Right ventricle myocardium superior (tissue), 1 donor: Measurements from ENCODE around the gene GDPD4. TPM values are rescaled to one million over a fixed set of nuclear protein-coding genes. Genes with fewer than 3 reads are reported as not detected.

Experiments used
- ATAC-seq: fragments of 200-7000 bp; cut with Tn5 transposase; one replicate; pipeline ENCODE4 v1.9.1; 2020; ENCODE audit warnings: mild to moderate bottlenecking; ENCODE audit not compliant: poor library complexity
- DNase-seq: peaks from one replicate; pipeline ENCODE4 v3.0.0-alpha.2; 2020
- intact Hi-C: fragments of 100-400 bp; cut with DNase I; formaldehyde crosslinking; loops from one replicate; pipeline ENCODE4 v1.11.2; 2022
- total RNA-seq: library from RNA; stranded (reverse); fragmentation: NEBNext Ultra II Directional; extraction: Animal tissue kit (Norgen Biotek cat#: 25700); gene quantifications from one replicate; pipeline ENCODE4 v1.2.1, GENCODE V29; 2021
- donor health status: DM: no; HTN: yes; CAD: no; lungs with severe emphysema.

GDPD4 gene
- total RNA-seq, 1 donor from 2014 or later = not detected

DNA sequence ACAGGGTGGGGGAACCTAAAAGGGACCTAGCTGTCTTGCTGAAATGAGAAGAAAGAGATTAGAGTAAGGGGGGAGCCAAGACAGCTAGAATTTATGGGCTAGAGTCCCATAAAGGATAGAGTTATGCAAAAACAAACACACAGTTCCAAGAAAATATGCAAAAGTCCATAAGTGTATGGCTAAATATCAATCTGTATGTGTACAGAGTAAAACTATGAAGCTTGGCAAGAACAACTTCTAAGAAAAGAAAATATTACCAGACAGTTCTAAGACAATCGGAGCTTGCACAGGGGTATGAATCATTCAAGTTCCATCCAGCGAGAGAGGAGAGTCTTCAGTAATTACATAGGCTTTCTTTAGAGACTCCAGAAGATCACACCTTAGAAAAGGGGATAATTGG lies 41.8 kb downstream of the GDPD4 start:
- ATAC-seq (no peak), DNase-seq (no peak)
- intact Hi-C loops = no loop called here

DNA sequence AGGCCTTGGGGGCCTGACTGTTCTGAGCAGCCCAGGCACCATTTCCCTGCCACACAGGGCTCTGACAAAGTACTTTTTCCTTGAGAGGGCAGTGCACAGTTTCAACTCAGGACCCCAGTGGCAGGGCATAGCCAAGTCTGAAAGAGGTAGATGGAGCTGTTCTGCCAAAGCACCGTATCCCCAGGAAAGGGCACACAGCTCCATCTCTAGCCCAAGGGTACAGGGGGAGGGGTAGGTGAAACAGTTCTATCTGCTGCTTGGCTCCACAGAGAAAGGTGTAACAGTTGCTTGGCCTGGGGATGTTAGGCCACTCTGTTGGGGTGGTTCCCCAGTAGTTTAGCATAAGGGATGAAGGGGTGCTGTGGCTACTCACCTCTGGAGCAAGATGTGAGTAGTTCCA lies 47.8 kb downstream of the GDPD4 start:
- ATAC-seq (no peak), DNase-seq (no peak)
- intact Hi-C loops = no loop called here

DNA sequence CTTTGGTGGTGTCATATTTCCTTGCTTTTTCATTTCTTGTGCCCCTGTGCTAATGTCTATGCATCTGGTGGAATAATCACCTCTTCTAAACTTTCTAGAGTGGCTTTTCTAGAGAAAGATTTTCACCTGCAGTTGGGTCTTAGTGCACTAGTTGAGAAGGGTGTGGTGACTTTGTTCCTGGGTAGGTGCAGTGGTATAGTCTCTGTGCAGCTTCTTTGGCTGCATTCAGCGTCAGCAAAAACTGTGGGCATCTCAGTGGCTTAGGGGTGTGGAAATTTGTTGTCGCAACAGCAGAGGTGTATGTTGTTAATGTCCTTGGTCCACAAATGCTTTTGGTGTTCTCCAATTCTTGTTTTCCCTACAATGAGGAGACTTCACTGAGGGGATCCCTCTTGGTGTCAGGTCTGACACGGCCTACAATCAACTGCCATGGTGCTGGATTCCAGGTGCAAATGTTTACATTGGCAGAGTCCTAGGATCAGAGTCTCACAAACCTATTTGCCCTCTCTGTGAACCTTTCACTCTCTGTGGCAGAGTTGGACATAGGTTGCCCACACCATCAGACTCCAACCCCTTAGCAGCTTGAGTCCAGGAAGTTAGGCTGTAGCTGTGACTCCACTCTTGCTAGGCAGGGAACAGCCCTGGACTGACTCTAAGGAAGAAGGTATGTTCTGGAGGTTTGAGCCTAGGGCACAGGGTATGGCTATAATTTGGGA lies 48.8 kb downstream of the GDPD4 start:
- ATAC-seq (no peak), DNase-seq (no peak)
- intact Hi-C loops = no loop called here

DNA sequence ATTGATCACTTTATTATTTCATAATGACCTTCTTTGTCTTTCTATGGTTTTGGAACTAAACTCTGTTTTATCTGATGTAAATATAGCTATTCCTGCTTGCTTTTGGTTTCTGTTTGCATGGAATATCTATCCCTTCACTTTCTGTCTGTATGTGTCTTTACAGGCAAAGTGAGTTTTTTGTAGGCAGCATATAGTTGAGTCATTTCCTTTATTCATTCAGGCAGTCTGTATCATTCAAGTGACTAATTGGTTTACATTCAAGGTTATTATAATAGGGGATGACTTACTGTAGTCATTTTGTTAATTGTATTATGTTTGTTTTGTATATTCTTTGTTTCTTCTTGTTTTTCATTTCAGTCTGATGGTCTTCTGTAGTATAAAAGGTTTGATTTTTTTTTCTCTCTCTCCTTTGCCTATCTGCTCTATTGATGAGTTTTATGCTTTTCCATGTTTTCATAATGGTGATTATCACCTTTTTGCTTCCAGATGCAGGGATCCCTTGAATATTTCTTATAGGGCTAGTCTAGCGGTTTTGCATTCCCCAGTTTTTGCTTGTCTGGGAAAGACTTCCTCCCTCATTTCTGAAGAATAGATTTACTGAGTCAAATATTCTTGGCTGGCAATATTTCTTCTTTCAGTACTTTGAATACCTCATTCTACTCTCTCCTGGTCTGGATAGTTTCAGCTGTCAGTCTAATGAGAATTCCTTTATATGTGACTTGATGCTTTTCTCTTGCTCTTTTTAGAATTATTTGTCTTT lies 50.4 kb downstream of the GDPD4 start:
- DNase-seq (no peak), ATAC-seq (no peak)
- intact Hi-C loops = no loop called here

DNA sequence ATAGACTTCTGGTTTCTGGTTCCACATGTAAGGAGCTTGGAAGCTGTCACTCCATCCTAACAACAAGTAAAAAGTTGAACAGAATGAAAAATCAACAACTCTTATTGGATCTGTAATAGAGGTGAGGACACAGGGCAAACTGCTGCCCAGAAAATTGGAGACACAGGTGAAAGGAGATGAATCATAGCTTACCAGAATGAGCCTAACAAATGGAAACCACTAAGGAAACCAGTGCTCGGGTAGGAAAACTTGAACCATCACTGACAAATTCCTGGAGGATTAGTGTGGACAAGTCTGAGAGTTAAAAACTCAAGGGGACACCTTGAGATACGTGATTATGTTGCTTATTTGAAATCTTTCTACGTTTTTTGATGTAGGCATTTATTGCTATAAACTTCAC lies 52.1 kb downstream of the GDPD4 start:
- DNase-seq = no peak
- intact Hi-C loops = no loop called here
- ATAC-seq = no peak

DNA sequence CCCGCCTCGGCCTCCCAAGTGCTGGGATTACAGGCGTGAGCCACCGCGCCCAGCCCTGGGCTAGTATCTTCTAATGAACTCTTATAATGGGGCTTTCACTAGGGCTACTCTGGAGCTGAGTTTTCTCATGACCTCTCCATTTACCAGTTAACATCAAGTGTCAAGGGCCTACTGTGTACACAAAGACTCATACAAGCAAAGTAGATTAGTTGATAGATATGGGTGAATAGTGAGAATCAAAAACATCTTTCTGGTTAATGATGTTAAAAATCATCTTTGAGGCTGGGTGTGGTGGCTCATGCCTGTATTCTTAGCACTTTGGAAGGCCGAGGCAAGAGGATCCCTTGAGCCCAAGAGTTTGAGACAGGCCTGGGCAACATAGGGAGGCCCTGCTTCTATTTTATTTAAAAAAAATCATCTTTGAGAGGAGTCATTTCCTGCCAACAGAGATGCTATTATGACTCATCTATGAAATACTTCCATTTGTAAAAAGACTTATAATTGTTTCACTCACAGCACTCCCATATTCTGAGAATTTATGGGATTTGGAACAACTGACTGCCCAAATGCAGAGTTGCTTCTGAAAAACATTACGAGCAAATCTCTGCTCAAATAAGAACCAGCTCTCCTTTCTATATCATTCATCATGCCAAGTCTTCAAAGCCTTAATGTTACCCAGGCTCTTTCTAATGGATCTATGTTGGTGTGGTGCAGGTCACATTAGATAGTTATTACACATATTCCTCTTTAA lies 57.0 kb downstream of the GDPD4 start:
- DNase-seq = no peak
- intact Hi-C loops = no loop called here
- no peak for ATAC-seq

DNA sequence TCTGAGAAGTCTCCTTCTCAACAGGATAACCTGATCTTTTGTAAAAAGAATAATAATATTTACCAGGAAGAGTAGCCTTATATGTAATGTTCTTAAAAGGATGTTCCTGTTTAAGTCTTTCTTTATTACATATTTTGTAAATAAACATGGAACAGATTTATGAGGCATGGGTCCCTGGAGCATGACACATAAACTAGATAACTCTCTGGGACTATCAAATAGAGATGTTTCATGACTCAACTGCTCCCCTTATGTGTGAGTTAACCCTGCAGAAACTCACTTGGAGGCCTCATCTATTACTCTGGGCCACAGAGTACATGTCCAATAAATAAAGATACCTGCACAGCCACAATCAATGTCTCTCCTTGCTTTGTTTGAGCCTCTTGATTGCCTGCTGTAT lies 64.6 kb downstream of the GDPD4 start:
- ATAC-seq (no peak), DNase-seq (no peak)
- intact Hi-C loops = no loop called here

DNA sequence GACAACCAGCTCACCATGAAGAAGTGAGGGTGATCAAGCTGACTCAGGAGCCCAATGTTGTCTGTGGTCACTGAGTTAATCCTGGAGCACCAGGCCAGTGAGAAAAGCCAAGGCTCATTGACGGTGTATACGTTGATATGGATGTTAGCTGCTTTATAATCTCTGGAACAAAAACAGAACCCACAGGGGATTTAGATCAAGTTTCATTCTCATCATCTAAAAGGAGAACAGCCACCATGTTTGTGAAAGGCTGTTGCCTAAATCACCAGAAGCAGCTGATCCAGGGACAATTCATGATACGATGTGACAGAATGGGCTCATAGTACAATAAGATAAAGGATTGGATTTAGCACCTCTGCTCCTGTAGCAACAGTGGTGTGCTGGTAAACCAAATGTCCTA lies 68.5 kb downstream of the GDPD4 start:
- DNase-seq = no peak
- intact Hi-C loops = no loop called here
- no peak for ATAC-seq

DNA sequence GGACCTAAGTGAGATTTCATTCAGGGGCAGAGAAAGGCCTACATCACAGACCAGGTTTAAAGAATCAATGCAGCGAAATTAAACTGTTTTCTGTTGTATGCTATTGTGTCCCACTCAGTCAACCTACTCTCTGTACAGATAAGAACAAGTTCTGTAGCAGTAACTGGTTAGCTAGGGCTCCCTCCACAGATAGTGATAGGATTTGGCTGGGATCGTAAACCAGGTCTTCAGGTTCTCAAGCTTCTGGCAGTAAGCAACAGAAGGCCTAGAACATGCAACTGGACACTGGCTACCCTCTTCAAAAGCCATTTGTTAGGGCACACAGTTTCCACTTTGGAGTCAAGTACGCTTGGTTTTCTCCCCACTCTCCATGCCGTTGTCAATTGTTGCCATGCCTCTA lies 69.2 kb downstream of the GDPD4 start:
- DNase-seq = no peak
- intact Hi-C loops = no loop called here
- ATAC-seq = no peak

DNA sequence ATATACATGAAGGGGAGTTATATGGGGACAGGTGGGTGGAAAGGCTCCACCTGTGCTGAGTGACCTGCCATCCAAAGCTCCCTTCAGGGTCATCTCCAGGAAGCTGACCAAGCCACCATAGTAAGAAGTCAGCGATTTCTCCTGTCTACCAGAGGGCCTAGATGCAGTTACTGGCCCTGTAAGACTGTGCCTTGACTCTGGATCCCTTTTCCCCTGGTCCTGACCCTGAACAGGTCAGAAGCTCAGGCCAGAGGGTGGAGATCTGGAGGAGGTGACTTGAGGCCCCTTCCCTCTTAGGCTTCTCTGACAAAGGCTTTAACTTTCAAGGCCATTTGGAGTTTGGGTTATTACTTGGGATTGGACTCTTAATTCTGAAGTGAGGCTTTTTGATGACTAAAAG lies 69.7 kb downstream of the GDPD4 start:
- ATAC-seq (no peak), DNase-seq (no peak)
- intact Hi-C loops = no loop called here

DNA sequence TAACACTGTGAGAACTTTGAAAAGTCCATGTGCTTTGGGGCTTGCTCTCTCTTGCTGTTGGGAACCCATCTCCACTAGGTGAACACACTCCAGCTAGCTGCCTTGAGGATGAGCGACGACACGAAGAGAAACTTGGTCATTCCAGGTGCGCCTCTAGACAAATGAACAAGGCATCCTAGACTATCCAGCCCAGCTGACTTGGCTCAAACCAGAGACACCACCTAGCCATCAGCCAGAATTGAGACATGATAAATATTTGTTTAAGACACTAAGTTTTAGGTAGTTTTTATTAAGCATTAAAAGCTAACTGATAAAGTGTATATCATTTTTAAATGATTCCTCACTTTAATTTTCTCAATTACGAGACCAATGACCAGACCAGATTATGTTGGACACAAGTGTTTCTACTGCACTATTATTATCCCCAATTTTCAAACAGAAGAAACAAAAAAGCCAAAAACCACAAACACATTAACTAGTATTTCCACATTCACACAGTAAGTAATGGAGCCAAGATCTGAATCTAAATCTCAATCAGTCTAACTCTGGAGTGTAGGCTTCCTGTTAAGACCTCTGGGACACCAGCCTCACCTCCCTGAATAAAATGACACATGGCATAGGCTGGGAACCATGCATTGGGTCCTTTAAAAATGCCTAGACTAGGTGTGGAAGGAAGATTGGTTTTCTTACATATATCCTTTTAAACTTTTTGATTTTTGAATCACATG lies 70.4 kb downstream of the GDPD4 start:
- no peak for ATAC-seq
- DNase-seq = no peak
- intact Hi-C loops = no loop called here

DNA sequence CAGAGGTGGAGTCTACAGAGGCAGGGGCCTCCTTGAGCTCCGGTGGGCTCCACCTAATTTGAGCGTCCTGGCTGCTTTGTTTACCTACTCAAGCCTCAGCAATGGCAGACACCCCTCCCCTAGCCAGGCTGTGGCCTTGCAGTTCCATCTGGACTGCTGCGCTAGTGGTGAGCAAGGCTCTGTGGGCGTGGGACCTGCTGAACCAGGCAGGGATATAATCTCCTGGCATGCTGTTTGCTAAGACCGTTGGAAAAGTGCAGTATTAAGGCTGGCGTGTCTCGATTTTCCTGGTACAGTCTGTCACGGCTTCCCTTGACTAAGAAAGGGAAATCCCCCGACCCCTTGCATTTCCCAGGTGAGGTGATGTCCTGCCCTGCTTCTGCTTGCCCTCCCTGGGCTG lies 77.7 kb downstream of the GDPD4 start:
- ATAC-seq = no peak
- DNase-seq = no peak
- intact Hi-C loops = no loop called here

DNA sequence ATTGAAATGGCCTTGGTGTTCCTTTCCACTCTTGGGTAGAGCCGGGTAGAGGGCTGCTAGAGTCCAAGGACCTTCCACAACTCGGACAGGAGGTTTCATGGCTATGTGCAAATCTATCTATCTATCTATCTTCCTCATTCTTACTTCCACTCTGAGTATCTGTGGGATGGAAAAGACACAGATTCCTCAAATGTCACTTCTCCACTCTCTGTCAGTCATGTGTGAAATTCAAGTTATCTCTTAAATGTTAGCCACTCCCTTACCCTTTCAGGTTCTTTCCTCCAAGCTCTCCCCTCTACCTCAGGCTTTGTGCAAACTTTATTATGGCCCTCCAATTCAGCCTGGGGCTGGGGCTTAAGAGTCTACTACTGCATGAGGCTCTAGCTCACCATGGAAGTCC lies 84.3 kb downstream of the GDPD4 start:
- ATAC-seq = no peak
- DNase-seq = no peak
- intact Hi-C loops = no loop called here

DNA sequence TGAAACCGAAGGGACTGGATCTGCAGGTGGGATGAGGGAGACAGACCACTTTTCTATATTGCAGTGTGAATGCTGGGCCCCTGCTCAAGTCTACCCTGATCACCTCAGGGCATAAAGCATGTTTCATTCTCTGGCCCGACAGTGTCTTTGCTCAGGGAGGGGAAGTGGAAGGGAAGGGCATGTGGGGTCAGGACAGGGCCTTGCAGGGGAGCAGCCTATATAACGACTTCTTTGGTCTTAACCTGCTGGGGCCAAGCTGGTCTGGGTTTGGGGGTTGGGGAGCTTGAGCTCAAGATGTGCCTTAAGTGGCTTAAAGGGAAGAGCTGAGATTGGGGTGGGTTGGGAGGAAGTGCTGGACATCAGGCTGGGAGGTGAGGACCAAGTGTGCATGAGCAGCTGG lies 86.4 kb downstream of the GDPD4 start:
- DNase-seq (no peak), ATAC-seq (no peak)
- intact Hi-C loops = no loop called here

DNA sequence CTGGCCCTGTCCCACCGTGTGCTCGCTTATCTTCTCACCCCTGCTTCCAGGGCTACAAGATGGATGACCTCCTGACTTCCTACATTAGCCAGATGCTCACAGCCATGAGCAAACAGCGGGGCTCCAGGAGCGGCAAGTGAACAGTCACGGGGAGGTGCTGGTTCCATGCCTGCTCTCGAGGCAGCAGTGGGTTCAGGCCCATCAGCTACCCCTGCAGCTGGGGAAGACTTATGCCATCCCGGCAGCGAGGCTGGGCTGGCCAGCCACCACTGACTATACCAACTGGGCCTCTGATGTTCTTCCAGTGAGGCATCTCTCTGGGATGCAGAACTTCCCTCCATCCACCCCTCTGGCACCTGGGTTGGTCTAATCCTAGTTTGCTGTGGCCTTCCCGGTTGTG lies 86.9 kb downstream of the GDPD4 start:
- no peak for DNase-seq
- ATAC-seq = no peak
- intact Hi-C loops = no loop called here

DNA sequence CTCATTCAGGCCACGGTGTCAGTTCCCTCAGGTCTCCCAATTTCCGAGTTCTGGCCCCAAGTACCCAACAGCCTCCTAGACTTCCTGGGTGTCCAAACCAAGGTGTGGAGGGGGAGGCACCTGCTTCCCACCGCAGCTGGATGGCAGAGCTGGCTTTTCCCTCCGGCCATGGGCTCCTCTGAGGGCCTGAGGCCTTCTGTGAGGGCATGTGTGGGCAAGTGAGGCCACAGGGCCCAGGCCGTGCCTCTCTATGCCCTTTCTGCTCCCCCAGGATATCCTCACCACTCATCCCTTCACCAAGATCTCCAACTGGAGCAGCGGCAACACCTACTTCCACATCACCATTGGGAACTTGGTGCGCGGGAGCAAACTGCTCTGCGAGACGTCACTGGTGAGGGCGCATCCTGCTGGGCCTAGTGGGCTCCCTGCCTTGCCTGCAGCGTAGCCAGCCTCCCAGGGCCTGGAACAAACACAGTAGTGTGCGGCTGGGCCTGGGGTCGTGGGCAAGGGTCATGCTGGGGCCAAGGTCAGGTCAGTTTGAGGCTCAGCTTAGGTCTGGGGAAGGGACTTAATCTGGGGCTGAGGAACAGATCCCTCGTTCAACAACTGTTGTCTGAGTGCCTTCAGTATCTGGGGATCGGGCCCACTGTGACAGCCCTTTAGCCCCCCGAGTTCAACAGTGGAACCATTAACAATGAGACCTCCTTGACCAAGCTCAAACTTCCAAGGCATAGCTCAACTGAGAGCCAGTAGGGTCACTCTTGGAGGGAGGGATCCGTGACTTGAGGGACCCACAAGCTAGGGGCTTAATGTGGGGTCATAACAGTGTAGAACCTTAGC lies 87.7 kb downstream of the GDPD4 start:
- intact Hi-C loops = no loop called here
- DNase-seq = no peak
- ATAC-seq = no peak

DNA sequence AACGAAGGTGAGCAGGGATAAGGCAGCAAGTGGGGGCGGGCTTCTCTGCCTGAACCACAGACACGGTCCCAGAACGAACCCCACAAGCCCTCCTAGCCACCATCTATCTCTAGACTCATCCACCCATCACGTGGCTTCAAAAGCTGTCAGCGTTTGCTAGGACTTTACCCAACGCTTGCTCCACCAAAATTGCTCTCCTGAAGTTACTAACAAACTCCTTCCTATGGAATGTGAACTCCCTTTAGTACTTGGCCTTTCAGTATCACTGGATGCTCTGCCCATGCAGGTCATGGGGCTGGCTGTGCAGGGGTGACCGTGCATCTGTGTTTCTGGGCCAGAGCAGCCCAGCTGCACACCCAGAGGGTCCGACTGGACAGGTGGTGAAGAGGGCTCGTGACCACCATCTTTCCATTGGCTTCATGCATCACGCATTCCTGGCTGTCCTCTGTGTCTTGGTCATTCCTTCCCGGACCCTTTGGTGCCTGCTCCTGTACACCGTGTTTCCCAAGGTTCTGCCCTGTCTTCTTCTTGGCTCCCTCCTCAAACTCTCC lies 88.4 kb downstream of the GDPD4 start:
- ATAC-seq (no peak), DNase-seq (no peak)
- intact Hi-C loops = no loop called here

DNA sequence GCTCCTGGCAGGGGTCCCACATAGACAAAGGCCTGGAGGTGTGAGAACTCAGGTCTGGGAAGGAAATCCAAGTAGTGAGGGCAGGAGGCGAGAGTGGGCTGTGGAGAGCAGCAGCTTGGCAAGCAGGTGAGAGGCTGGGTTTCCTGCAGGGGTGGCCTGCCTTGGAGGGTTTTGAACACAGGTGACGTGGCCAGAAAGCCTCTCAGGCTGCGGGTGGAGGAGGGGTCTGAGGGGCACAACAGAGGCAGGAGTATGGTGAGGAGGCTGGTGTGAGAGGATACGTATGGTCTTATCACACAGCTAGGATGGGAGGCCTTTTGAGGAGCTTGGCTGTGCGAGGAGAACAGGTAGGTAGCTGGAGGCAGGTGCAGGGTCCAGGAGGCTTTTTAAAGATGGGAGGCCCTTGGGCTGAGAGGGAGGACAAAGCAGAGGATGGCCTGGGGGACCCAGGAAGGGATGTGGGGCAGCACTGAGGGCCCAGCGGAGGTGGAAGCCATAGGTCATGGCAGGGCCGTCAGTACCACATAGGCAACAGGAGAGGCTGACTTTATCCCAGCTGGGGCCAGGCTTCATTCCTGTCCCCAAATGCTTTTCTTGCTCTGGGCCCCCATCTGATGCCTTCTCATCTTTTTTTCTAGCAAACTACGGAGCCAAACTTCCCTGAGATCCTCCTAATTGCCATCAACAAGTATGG lies 89.0 kb downstream of the GDPD4 start:
- DNase-seq (no peak), ATAC-seq (no peak)
- intact Hi-C loops = no loop called here
